ENCODE data around the gene TXNDC2. TPM values are rescaled to one million over a fixed set of nuclear protein-coding genes. Genes with fewer than 3 reads are reported as not detected.

TXNDC2 gene
- total and polyA plus RNA-seq, 2 of the 4 experiments (the other 2 are of a cell fraction): 0.18 TPM; not detected in 1

- BruUV-seq (replicated peaks): no TSS peak
- peaks cover 5% of the 10 kb centered on the region; the same call in 1 of the 2 replicates for H3K9me1 ChIP-seq (ENCODE audit: insufficient read depth, low read length)
- H4K20me1 ChIP-seq (ENCODE audit: insufficient read depth, low read length): no peaks in the 10 kb centered on the region
- H2AK9ac ChIP-seq (replicated peaks; ENCODE audit: low read depth, low read length, poor library complexity): no peak overlapping the region
- H4K91ac ChIP-seq (ENCODE audit: insufficient read depth, low read depth, low read length): no peak overlapping the region
- no peak overlapping the region for H3K18ac ChIP-seq (ENCODE audit: low read depth, low read length)
- no peak overlapping the region for H2BK5ac ChIP-seq (ENCODE audit: low read depth, low read length, poor library complexity, severe bottlenecking)
- H2BK120ac ChIP-seq (ENCODE audit: low read depth, low read length): no peak overlapping the region
- no peak overlapping the region for H3K4me3 ChIP-seq (ENCODE audit: insufficient read depth, low read depth, low read length)
- no peak overlapping the region for H3K14ac ChIP-seq (replicated peaks; ENCODE audit: low read depth, low read length)
- no peak overlapping the region for H3K4me2 ChIP-seq (ENCODE audit: low read depth, low read length)
- TF ChIP-seq RFX5 (IDR thresholded peaks at IDR 0.05; ENCODE audit: low read depth, low read length): no peak
- TF ChIP-seq MXI1 (IDR thresholded peaks at IDR 0.05; ENCODE audit: borderline replicate concordance, low read depth, low read length): no peak
- no peak for TF ChIP-seq USF2 (IDR thresholded peaks at IDR 0.05; ENCODE audit: low read depth, low read length)
- TF ChIP-seq, protein P1, sequence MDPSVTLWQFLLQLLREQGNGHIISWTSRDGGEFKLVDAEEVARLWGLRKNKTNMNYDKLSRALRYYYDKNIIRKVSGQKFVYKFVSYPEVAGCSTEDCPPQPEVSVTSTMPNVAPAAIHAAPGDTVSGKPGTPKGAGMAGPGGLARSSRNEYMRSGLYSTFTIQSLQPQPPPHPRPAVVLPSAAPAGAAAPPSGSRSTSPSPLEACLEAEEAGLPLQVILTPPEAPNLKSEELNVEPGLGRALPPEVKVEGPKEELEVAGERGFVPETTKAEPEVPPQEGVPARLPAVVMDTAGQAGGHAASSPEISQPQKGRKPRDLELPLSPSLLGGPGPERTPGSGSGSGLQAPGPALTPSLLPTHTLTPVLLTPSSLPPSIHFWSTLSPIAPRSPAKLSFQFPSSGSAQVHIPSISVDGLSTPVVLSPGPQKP (IDR thresholded peaks at IDR 0.05; ENCODE audit: borderline replicate concordance, low read depth, low read length): no peak
- no peak for TF ChIP-seq RAD21 (IDR thresholded peaks at IDR 0.05; ENCODE audit: low read length)
- no peak for TF ChIP-seq NFE2L2 (IDR thresholded peaks at IDR 0.05; ENCODE audit: low read depth, low read length)
- no peak for TF ChIP-seq POLR2A (IDR thresholded peaks at IDR 0.05; ENCODE audit: low read depth, low read length)
- TF ChIP-seq BHLHE40 (IDR thresholded peaks at IDR 0.05; ENCODE audit: low read depth, low read length): no peak
- TF ChIP-seq FOS (IDR thresholded peaks at IDR 0.05; ENCODE audit: low read depth, low read length): no peak
- in situ Hi-C loops (cut with MboI; ENCODE audit: low sequenced_read_pairs): no loop called here
- H3K23ac ChIP-seq (ENCODE audit: low read depth, low read length): no peak overlapping the region
- no peaks in the 10 kb centered on the region for H3K27me3 ChIP-seq (ENCODE audit: control insufficient read depth, insufficient read depth, low read length)
- no peaks in the 10 kb centered on the region for H3K4me1 ChIP-seq (ENCODE audit: control insufficient read depth, insufficient read depth, low read length)
- no peak for ATAC-seq (ENCODE audit: low read depth)
- no peak overlapping the region for H3K56ac ChIP-seq (ENCODE audit: extremely low read depth, insufficient read depth, low read length)
- no peak for DNase-seq
- H3K79me1 ChIP-seq (ENCODE audit: low read depth in 1 of 2, low read length in 2 of 2): peaks cover 14 to 16% of the 10 kb centered on the region in 2 experiments
- WGBS, 2 experiments (ENCODE audit: extremely low coverage in 2 of 2, insufficient read length in 1 of 2): 77% methylated on average over 3 of the region's 10 CpGs; no CpG with 5 or more reads in 1 of the 2 experiments
- H3K9me3 ChIP-seq (ENCODE audit: control insufficient read depth, insufficient read depth, low read length): no peaks in the 10 kb centered on the region
- no peak overlapping the region for H3K4ac ChIP-seq (ENCODE audit: low read depth, low read length)
- H4K5ac ChIP-seq (ENCODE audit: low read depth, low read length): no peak overlapping the region
- no peaks in the 10 kb centered on the region for H3K36me3 ChIP-seq (ENCODE audit: control insufficient read depth, insufficient read depth, low read length)
- POLR2A ChIA-PET (ENCODE audit: unreplicated experiment): no interaction called here
- no peak overlapping the region for H2AFZ ChIP-seq (replicated peaks; ENCODE audit: low read length, poor library complexity)
- intact Hi-C loops (cut with micrococcal nuclease): no loop called here
- no peak overlapping the region for H2BK15ac ChIP-seq (ENCODE audit: low read depth, low read length)
- no peak overlapping the region; the same call in 1 of the 2 replicates for H2AK5ac ChIP-seq (ENCODE audit: low read depth, low read length)
- no peak overlapping the region for H3K27ac ChIP-seq (ENCODE audit: insufficient read depth, low read length)
- H4K8ac ChIP-seq (ENCODE audit: low read depth in 2 of 2, low read length in 2 of 2): no peak overlapping the region
- no peak overlapping the region for H3K9ac ChIP-seq (ENCODE audit: low read depth, low read length)
- no peak overlapping the region for H2BK20ac ChIP-seq (ENCODE audit: low read depth, low read length)
- CTCF ChIA-PET: no interaction called here
- dilution Hi-C loops (cut with HindIII; ENCODE audit: low sequenced_read_pairs, unreplicated experiment): no loop called here
Observed at GRCh38 chr18:9838144-9838877, 47.5 kb upstream of the TXNDC2 start.
